HCT116 (cell line): ENCODE results near the gene ELMOD1. TPM values are rescaled to one million over a fixed set of nuclear protein-coding genes. Genes with fewer than 3 reads are reported as not detected.

Experiments used
- ATAC-seq: fragments of 200-7000 bp; cut with Tn5 transposase; 2 replicates; pipeline ENCODE4 v1.9.1; 2020; ENCODE audit warnings: mild to moderate bottlenecking, moderate library complexity
- BruUV-seq: library from RNA; stranded (reverse); fragments of 400-500 nt; replicated peaks from 2 replicates; lab custom pipeline; 2021; lab: Mats Ljungman, UMichigan
- CTCF ChIA-PET: fragments of 300-600 bp; sonication (Branson Sonifier 250); formaldehyde crosslinking; loops from one replicate; lab custom pipeline; 2021; ENCODE audit warnings: antibody characterized with exemption; lab: Charles Lee
- POLR2A ChIA-PET: fragments of 300-600, 350-600 bp; sonication (Branson Sonifier 250); formaldehyde crosslinking; loops from one replicate; lab custom pipeline; 2021; ENCODE audit warnings: antibody characterized with exemption; lab: Charles Lee
- RAD21 ChIA-PET, 2 experiments: fragments of 300-600 bp; sonication (Branson Sonifier 250); formaldehyde crosslinking; loops; one replicate each; lab custom pipeline; 2023; ENCODE audit warnings: low total read pairs in 2 of 2; ENCODE audit not compliant: uncharacterized antibody in 2 of 2, unreplicated experiment in 2 of 2, low non-redundant PET in 1 of 2; lab: Charles Lee
- DNase-seq: peaks from one replicate; pipeline ENCODE4 v3.0.0-alpha.2; 2010; ENCODE audit warnings: low read depth, low spot score
- H2AFZ ChIP-seq: fragments of 200-600 bp; shearing (Covaris generic), sonication (generic); 2 replicates; pipeline ENCODE4 v1.6.1; 2017; ENCODE audit warnings: low read depth, mixed run types, mixed read lengths, antibody characterized with exemption, low read length; ENCODE audit not compliant: poor library complexity, severe bottlenecking
- H3K27ac ChIP-seq: 2 replicates; pipeline ENCODE4 v1.5.1; 2012; ENCODE audit warnings: low read depth, low read length
- H3K27me3 ChIP-seq: fragments of 200-600 bp; sonication (generic); 2 replicates; pipeline ENCODE4 v1.6.1; 2016; ENCODE audit warnings: mixed run types, low read length, mixed read lengths; ENCODE audit not compliant: insufficient read depth
- H3K36me3 ChIP-seq, 2 experiments: fragments of 200-500 bp in 1 of 2; fragments of 200-600 bp in 1 of 2; sonication (Bioruptor generic) in 1 of 2; sonication (generic) in 1 of 2; 2 replicates each; pipeline versions ENCODE4 v1.5.1 to v1.6.1; 2014 to 2016; ENCODE audit warnings: low read length in 2 of 2, inconsistent platforms in 1 of 2, mixed read lengths in 1 of 2, mixed run types in 1 of 2; ENCODE audit not compliant: insufficient read depth in 2 of 2, control insufficient read depth in 1 of 2
- H3K4me1 ChIP-seq, 2 experiments: fragments of 200-600 bp in 1 of 2; sonication (generic) in 1 of 2; 2 replicates each; pipeline versions ENCODE4 v1.5.1 to v1.6.1; 2012 to 2017; ENCODE audit warnings: low read length in 2 of 2, inconsistent platforms in 1 of 2, mild to moderate bottlenecking in 1 of 2, mixed read lengths in 1 of 2, mixed run types in 1 of 2, moderate library complexity in 1 of 2; ENCODE audit not compliant: insufficient read depth in 2 of 2, control insufficient read depth in 1 of 2
- H3K4me2 ChIP-seq: fragments of 200-600 bp; sonication (generic); 2 replicates; pipeline ENCODE4 v1.6.1; 2017; ENCODE audit warnings: mixed run types, low read length, mixed read lengths
- H3K4me3 ChIP-seq, 2 experiments: fragments of 200-600 bp in 1 of 2; sonication (generic) in 1 of 2; replicated peaks in 1 of 2; 2 replicates each; pipeline ENCODE4 v1.5.1; 2011 to 2016; ENCODE audit warnings: low read length in 2 of 2, control low read depth in 1 of 2, low read depth in 1 of 2, mild to moderate bottlenecking in 1 of 2, mixed read lengths in 1 of 2, mixed run types in 1 of 2
- H3K79me2 ChIP-seq: fragments of 200-600 bp; sonication (generic); 2 replicates; pipeline ENCODE4 v1.6.1; 2017; ENCODE audit warnings: mild to moderate bottlenecking, mixed run types, low read length, moderate library complexity, mixed read lengths; ENCODE audit not compliant: insufficient read depth
- H3K9ac ChIP-seq: fragments of 200-600 bp; sonication (generic); 2 replicates; pipeline ENCODE4 v1.6.1; 2016; ENCODE audit warnings: low read length, mixed read lengths
- H3K9me2 ChIP-seq: fragments of 200-600 bp; sonication (generic), shearing (Covaris generic); 2 replicates; pipeline ENCODE4 v1.6.1; 2017; ENCODE audit warnings: mixed run types, mild to moderate bottlenecking, moderate library complexity; ENCODE audit not compliant: insufficient read depth
- H3K9me3 ChIP-seq, 2 experiments: fragments of 200-500 bp in 1 of 2; fragments of 200-600 bp in 1 of 2; sonication (Bioruptor generic) in 1 of 2; sonication (generic) in 1 of 2; 2 replicates each; pipeline ENCODE4 v1.6.1; 2014 to 2017; ENCODE audit warnings: low read length in 2 of 2, mixed read lengths in 2 of 2, inconsistent platforms in 1 of 2, low read depth in 1 of 2, mild to moderate bottlenecking in 1 of 2, mixed run types in 1 of 2, moderate library complexity in 1 of 2; ENCODE audit not compliant: control insufficient read depth in 1 of 2, insufficient read depth in 1 of 2
- H4K20me1 ChIP-seq: fragments of 200-600 bp; sonication (generic), shearing (Covaris generic); 2 replicates; pipeline ENCODE4 v1.6.1; 2017; ENCODE audit warnings: mixed run types, mild to moderate bottlenecking, moderate library complexity; ENCODE audit not compliant: insufficient read depth
- ATF3 ChIP-seq: IDR thresholded peaks from 2 replicates; pipeline ENCODE4 v1.6.1; 2012
- ELF1 ChIP-seq: IDR thresholded peaks from 2 replicates; pipeline ENCODE4 v1.6.1; 2012; ENCODE audit warnings: low read depth, borderline replicate concordance
- EZH2 ChIP-seq: fragments of 200-600 bp; sonication (generic); IDR thresholded peaks from 2 replicates; pipeline ENCODE4 v1.6.1; 2017; ENCODE audit warnings: antibody characterized with exemption, mixed run types
- FOSL1 ChIP-seq: IDR thresholded peaks from 2 replicates; pipeline ENCODE4 v1.6.1; 2012; ENCODE audit warnings: low read depth
- JUND ChIP-seq: IDR thresholded peaks from 2 replicates; pipeline ENCODE4 v1.6.1; 2012
- POLR2AphosphoS5 ChIP-seq: IDR thresholded peaks from 2 replicates; pipeline ENCODE4 v1.6.1; 2011; ENCODE audit warnings: mild to moderate bottlenecking, low read depth, low read length, moderate library complexity
- RAD21 ChIP-seq: IDR thresholded peaks from 2 replicates; pipeline ENCODE4 v1.6.1; 2012; ENCODE audit warnings: low read depth, mild to moderate bottlenecking
- REST ChIP-seq: IDR thresholded peaks from 2 replicates; pipeline ENCODE4 v1.6.1; 2012; ENCODE audit warnings: low read depth
- SRF ChIP-seq: IDR thresholded peaks from 2 replicates; pipeline ENCODE4 v1.6.1; 2012; ENCODE audit warnings: low read depth
- TCF7L2 ChIP-seq: IDR thresholded peaks from 2 replicates; pipeline ENCODE4 v1.7.0; 2011; ENCODE audit warnings: borderline replicate concordance, inconsistent platforms; ENCODE audit not compliant: insufficient read depth, insufficient read length; ENCODE audit errors: extremely low read depth
- ZBTB33 ChIP-seq: IDR thresholded peaks from 2 replicates; pipeline ENCODE4 v1.6.1; 2011; ENCODE audit warnings: mild to moderate bottlenecking, low read length, moderate library complexity; ENCODE audit not compliant: insufficient replicate concordance; ENCODE audit errors: extremely low read depth
- ZFX ChIP-seq: fragments of 450-650 bp; IDR thresholded peaks from 2 replicates; pipeline ENCODE4 v1.6.1; 2017
- ZNF274 ChIP-seq: fragments of 200-500 bp; sonication (Bioruptor generic); IDR thresholded peaks from 2 replicates; pipeline ENCODE4 v1.6.1; 2014; ENCODE audit warnings: mild to moderate bottlenecking, low read depth, low read length, inconsistent platforms
- intact Hi-C: fragments of 100-400 bp; cut with micrococcal nuclease; formaldehyde crosslinking; loops from 2 replicates; pipeline ENCODE4 v1.10.0; 2022
- total RNA-seq: library from RNA; stranded (reverse); gene quantifications from one replicate; pipeline ENCODE4 v1.2.1, GENCODE V29; 2021; ENCODE audit not compliant: unreplicated experiment

The ELMOD1 gene
- total RNA-seq, 1 experiment from 2014 or later = 2.9 TPM

GRCh38 chr11:107612445-107612844, 21.5 kb downstream of the ELMOD1 start (continued):
- TF ChIP-seq REST = no peak
- TF ChIP-seq, all 23 proteins: peak for 0

GRCh38 chr11:107619926-107620325, 29.0 kb downstream of the ELMOD1 start:
- no peak overlapping the region for H3K4me3 ChIP-seq
- DNase-seq (no peak), ATAC-seq (no peak)
- TF ChIP-seq ZNF274 = no peak
- no peak for TF ChIP-seq RAD21
- TF ChIP-seq FOSL1 = no peak
- H3K27me3 ChIP-seq = no peaks in the 10 kb centered on the region
- POLR2A ChIA-PET = no interaction called here
- no peaks in the 10 kb centered on the region for H3K9me3 ChIP-seq
- H3K4me2 ChIP-seq = no peak overlapping the region
- no peaks in the 10 kb centered on the region for H3K4me1 ChIP-seq
- no peaks in the 10 kb centered on the region for H3K36me3 ChIP-seq
- CTCF ChIA-PET = no interaction called here
- no TSS peak for BruUV-seq
- intact Hi-C loops = no loop called here
- H4K20me1 ChIP-seq = no peaks in the 10 kb centered on the region
- H3K9me2 ChIP-seq = 0 out of 2 replicates have a peak, but pooled peaks cover 5% of the 10 kb centered on the region
- H2AFZ ChIP-seq = no peak overlapping the region
- RAD21 ChIA-PET = no interaction called here
- H3K27ac ChIP-seq = no peak overlapping the region
- no peak overlapping the region for H3K9ac ChIP-seq
- H3K79me2 ChIP-seq = no peaks in the 10 kb centered on the region

GRCh38 chr11:107621081-107621480, 30.1 kb downstream of the ELMOD1 start:
- no peak overlapping the region for H3K4me3 ChIP-seq
- H3K4me2 ChIP-seq = no peak overlapping the region
- no TSS peak for BruUV-seq
- RAD21 ChIA-PET = no interaction called here
- no peaks in the 10 kb centered on the region for H3K9me3 ChIP-seq
- no peak for ATAC-seq
- H2AFZ ChIP-seq = no peak overlapping the region
- no peak overlapping the region for H3K27ac ChIP-seq
- no peaks in the 10 kb centered on the region for H3K79me2 ChIP-seq
- POLR2A ChIA-PET = no interaction called here
- H3K4me1 ChIP-seq = no peaks in the 10 kb centered on the region
- no peak for DNase-seq
- H4K20me1 ChIP-seq = no peaks in the 10 kb centered on the region
- intact Hi-C loops = no loop called here
- 0 out of 2 replicates have a peak, but pooled peaks cover 5% of the 10 kb centered on the region for H3K9me2 ChIP-seq
- no peaks in the 10 kb centered on the region for H3K27me3 ChIP-seq
- H3K9ac ChIP-seq = no peak overlapping the region
- CTCF ChIA-PET = no interaction called here
- H3K36me3 ChIP-seq = no peaks in the 10 kb centered on the region
- TF ChIP-seq ELF1 (no peak), ATF3 (no peak), TCF7L2 (no peak), POLR2AphosphoS5 (no peak), ZBTB33 (no peak), JUND (no peak), RAD21 (no peak), SRF (no peak), ZFX (no peak), EZH2 (no peak)
